Caco-2 (cell line): Measurements from ENCODE around the gene UBE2R2. TPM values are rescaled to one million over a fixed set of nuclear protein-coding genes. Genes with fewer than 3 reads are reported as not detected.
"Not testable (repeated sequence)": the region's sequence is repeated elsewhere in the genome, so short reads cannot be mapped to it uniquely, and the experiment has no call there.

Experiments
- BruUV-seq: library from RNA; stranded (reverse); fragments of 400-500 nt; replicated peaks from 2 replicates; lab custom pipeline; 2021; lab: Mats Ljungman, UMichigan
- CTCF ChIA-PET: fragments of 300-600 bp; sonication (Branson Sonifier 250); formaldehyde crosslinking; loops from one replicate; lab custom pipeline; 2022; ENCODE audit warnings: antibody characterized with exemption; lab: Charles Lee
- POLR2A ChIA-PET: fragments of 300-600 bp; sonication (Branson Sonifier 250); formaldehyde crosslinking; loops from one replicate; lab custom pipeline; 2022; ENCODE audit warnings: antibody characterized with exemption; lab: Charles Lee
- DNase-seq, 2 experiments: peaks; one replicate each; pipeline versions ENCODE4 v3.0.0 to v3.0.0-alpha.2; 2020 to 2022
- H3K27me3 ChIP-seq: replicated peaks from 2 replicates; pipeline ENCODE4 v1.6.0; 2011; ENCODE audit warnings: low read length; ENCODE audit not compliant: control insufficient read depth, insufficient read depth
- H3K36me3 ChIP-seq: 2 replicates; pipeline ENCODE4 v1.5.1; 2011; ENCODE audit warnings: low read length; ENCODE audit not compliant: control insufficient read depth, insufficient read depth
- H3K4me1 ChIP-seq: fragments of 250-450 bp; sonication (Bioruptor Pico); 2 replicates; pipeline ENCODE4 v1.5.1; 2020; ENCODE audit warnings: mild to moderate bottlenecking
- H3K4me3 ChIP-seq: 2 replicates; pipeline ENCODE4 v1.5.1; 2011; ENCODE audit warnings: low read depth, mild to moderate bottlenecking, control low read depth, low read length
- H3K9me3 ChIP-seq: fragments of 250-450 bp; sonication (Bioruptor Pico); 2 replicates; pipeline ENCODE4 v1.5.1; 2020; ENCODE audit warnings: mild to moderate bottlenecking, moderate library complexity
- H3K27ac Mint-ChIP-seq: one replicate; pipeline ENCODE4 v1.8.0; 2022; ENCODE audit warnings: mixed read lengths; ENCODE audit not compliant: unreplicated experiment
- H3K27me3 Mint-ChIP-seq: one replicate; pipeline ENCODE4 v1.8.0; 2022; ENCODE audit warnings: mixed read lengths; ENCODE audit not compliant: insufficient read depth, unreplicated experiment
- H3K36me3 Mint-ChIP-seq: one replicate; pipeline ENCODE4 v1.8.0; 2022; ENCODE audit warnings: mild to moderate bottlenecking, mixed read lengths; ENCODE audit not compliant: insufficient read depth, unreplicated experiment
- H3K4me1 Mint-ChIP-seq: one replicate; pipeline ENCODE4 v1.8.0; 2022; ENCODE audit warnings: low read depth, mixed read lengths; ENCODE audit not compliant: unreplicated experiment
- H3K4me3 Mint-ChIP-seq: one replicate; pipeline ENCODE4 v1.8.0; 2022; ENCODE audit warnings: mild to moderate bottlenecking, moderate library complexity, mixed read lengths; ENCODE audit not compliant: unreplicated experiment
- H3K9me3 Mint-ChIP-seq: one replicate; pipeline ENCODE4 v1.8.0; 2022; ENCODE audit warnings: mixed read lengths; ENCODE audit not compliant: unreplicated experiment
- intact Hi-C: fragments of 100-400 bp; cut with micrococcal nuclease; formaldehyde crosslinking; loops from one replicate; pipeline ENCODE4 v1.10.0; 2022; ENCODE audit not compliant: unreplicated experiment
- total RNA-seq: library from RNA; stranded (reverse); gene quantifications from 2 replicates; pipeline ENCODE4 v1.2.3, GENCODE V29; 2022
- TF ChIP-seq, protein P1 (sequence below), 2 experiments: fragments of 200-600 bp in 1 of 2; IDR thresholded peaks; 1 replicate in 1 of 2; 2 replicates in 1 of 2; pipeline versions ENCODE4 v1.5.1 to v1.8.0; 2011 to 2022; ENCODE audit warnings: antibody characterized with exemption in 1 of 2, control low read depth in 1 of 2, inconsistent platforms in 1 of 2, low read depth in 1 of 2, low read length in 1 of 2, mild to moderate bottlenecking in 1 of 2, moderate library complexity in 1 of 2; ENCODE audit not compliant: insufficient read depth in 1 of 2, severe bottlenecking in 1 of 2, unreplicated experiment in 1 of 2

UBE2R2 gene
- total RNA-seq, 1 experiment from 2014 or later = 52.3 TPM

DNA sequence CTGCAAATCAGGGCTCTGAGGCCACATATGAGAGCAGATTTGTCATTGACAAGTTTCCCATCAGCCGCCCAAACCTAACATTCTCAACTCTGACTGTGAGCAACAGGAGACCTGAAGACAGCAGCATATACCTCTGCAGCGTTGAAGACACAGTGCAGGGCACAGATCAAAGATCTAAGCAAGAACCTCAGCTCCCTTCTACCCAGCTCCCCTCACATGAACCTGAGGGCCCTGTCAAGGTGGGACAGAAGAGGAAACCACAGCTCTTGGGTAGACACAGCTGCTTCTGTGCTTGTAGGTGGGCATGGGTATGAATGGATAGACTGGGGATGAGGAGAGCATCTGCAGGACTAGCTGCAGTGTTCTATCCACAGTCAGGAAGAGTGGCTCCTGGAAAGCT is 30.3 kb upstream of the UBE2R2 start:
- ChIA-PET CTCF (interaction anchor here (1.2 to 1.4 kb wide), 2 partner anchors 8 to 49 kb away, joined by 4 to 8 read pairs; no protein-coding TSS in a partner anchor), POLR2A (no interaction called here)
- H3K27me3 Mint-ChIP-seq = no peaks in the 10 kb centered on the region
- Histone ChIP-seq H3K27me3 (no peaks in the 10 kb centered on the region), H3K4me3 (no peak overlapping the region), H3K9me3 (no peaks in the 10 kb centered on the region), H3K4me1 (no peaks in the 10 kb centered on the region), H3K36me3 (no peaks in the 10 kb centered on the region; the same call in 1 of the 2 replicates)
- no peaks in the 10 kb centered on the region for H3K36me3 Mint-ChIP-seq
- DNase-seq = no peak
- intact Hi-C loops = loop anchor here (1.0 kb wide), 1 partner anchor 66 kb away; no protein-coding TSS in a partner anchor
- TF ChIP-seq, protein P1, sequence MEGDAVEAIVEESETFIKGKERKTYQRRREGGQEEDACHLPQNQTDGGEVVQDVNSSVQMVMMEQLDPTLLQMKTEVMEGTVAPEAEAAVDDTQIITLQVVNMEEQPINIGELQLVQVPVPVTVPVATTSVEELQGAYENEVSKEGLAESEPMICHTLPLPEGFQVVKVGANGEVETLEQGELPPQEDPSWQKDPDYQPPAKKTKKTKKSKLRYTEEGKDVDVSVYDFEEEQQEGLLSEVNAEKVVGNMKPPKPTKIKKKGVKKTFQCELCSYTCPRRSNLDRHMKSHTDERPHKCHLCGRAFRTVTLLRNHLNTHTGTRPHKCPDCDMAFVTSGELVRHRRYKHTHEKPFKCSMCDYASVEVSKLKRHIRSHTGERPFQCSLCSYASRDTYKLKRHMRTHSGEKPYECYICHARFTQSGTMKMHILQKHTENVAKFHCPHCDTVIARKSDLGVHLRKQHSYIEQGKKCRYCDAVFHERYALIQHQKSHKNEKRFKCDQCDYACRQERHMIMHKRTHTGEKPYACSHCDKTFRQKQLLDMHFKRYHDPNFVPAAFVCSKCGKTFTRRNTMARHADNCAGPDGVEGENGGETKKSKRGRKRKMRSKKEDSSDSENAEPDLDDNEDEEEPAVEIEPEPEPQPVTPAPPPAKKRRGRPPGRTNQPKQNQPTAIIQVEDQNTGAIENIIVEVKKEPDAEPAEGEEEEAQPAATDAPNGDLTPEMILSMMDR (IDR thresholded peaks at IDR 0.05; ENCODE audit: insufficient read depth in 1 of 2, low read depth in 1 of 2, low read length in 1 of 2, severe bottlenecking in 1 of 2, unreplicated experiment in 1 of 2) = no peak
- H3K4me1 Mint-ChIP-seq = peaks cover under 1% of the 10 kb centered on the region
- no TSS peak for BruUV-seq
- H3K9me3 Mint-ChIP-seq = no peaks in the 10 kb centered on the region
- no peak overlapping the region for H3K27ac Mint-ChIP-seq
- no peak overlapping the region for H3K4me3 Mint-ChIP-seq

DNA sequence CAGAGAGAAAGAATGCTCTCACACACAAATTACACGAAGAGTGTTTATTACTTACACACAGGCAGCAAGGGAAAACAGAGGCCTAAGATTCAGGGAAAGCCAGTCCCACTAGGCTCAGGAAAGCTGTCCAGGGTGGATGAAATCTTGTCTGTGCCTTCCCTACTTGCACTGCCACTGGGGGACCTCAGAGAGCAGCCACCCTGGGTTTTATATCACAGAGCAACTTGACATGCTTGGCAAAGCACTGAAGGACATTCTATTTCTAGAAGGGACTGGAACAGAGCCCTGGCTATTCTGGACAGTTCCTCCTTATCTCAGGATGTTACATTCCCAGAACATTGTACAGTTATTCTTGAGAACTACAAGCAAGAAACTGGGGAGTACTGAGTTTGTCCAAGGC is 29.1 kb upstream of the UBE2R2 start:
- DNase-seq = no peak
- Mint-ChIP-seq H3K9me3 (no peaks in the 10 kb centered on the region), H3K27ac (no peak overlapping the region), H3K36me3 (no peaks in the 10 kb centered on the region), H3K27me3 (no peaks in the 10 kb centered on the region), H3K4me3 (no peak overlapping the region), H3K4me1 (peaks cover 7% of the 10 kb centered on the region)
- CTCF ChIA-PET = interaction anchor here (1.2 to 1.4 kb wide), 2 partner anchors 9 to 50 kb away, joined by 4 to 8 read pairs; no protein-coding TSS in a partner anchor
- TF ChIP-seq, protein P1 (IDR thresholded peaks at IDR 0.05; ENCODE audit: insufficient read depth in 1 of 2, low read depth in 1 of 2, low read length in 1 of 2, severe bottlenecking in 1 of 2, unreplicated experiment in 1 of 2) = no peak
- Histone ChIP-seq H3K4me3 (no peak overlapping the region), H3K36me3 (no peaks in the 10 kb centered on the region; the same call in 1 of the 2 replicates), H3K4me1 (no peaks in the 10 kb centered on the region), H3K27me3 (no peaks in the 10 kb centered on the region), H3K9me3 (no peaks in the 10 kb centered on the region)
- intact Hi-C loops = no loop called here
- BruUV-seq = no TSS peak
- POLR2A ChIA-PET = no interaction called here

DNA sequence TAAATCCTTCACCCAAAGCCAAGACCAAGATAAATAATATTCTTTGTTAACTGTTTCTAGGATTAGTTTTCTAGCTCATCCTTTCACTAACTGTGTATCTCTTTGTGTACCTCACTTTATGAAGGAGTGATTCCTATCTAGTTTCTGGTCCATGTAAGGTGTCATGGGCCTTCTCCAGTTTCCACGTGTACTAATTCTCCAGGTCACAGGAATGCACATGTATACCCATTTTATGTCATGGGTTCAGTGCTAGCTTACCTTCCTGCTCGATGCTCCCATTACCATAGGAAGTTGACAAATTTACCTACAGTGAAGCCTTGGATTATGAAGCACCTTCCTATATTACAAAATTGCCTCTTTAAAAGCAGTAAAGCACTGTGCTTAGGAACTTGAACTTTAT is 27.5 kb upstream of the UBE2R2 start:
- H3K27me3 ChIP-seq, H3K36me3 Mint-ChIP-seq, DNase-seq, H3K27ac Mint-ChIP-seq, H3K4me3 ChIP-seq, H3K4me1 Mint-ChIP-seq, H3K4me1 ChIP-seq, BruUV-seq, H3K27me3 Mint-ChIP-seq, H3K9me3 Mint-ChIP-seq, CTCF ChIA-PET, H3K36me3 ChIP-seq, intact Hi-C loops, H3K9me3 ChIP-seq, POLR2A ChIA-PET, H3K4me3 Mint-ChIP-seq: not testable (repeated sequence)
